Caco-2 (cell line): ENCODE data around the gene GP1BB. TPM values are rescaled to one million over a fixed set of nuclear protein-coding genes. Genes with fewer than 3 reads are reported as not detected.

Experiments used
- BruUV-seq: library from RNA; stranded (reverse); fragments of 400-500 nt; replicated peaks from 2 replicates; lab custom pipeline; 2021; lab: Mats Ljungman, UMichigan
- CTCF ChIA-PET: fragments of 300-600 bp; sonication (Branson Sonifier 250); formaldehyde crosslinking; loops from one replicate; lab custom pipeline; 2022; ENCODE audit warnings: antibody characterized with exemption; lab: Charles Lee
- POLR2A ChIA-PET: fragments of 300-600 bp; sonication (Branson Sonifier 250); formaldehyde crosslinking; loops from one replicate; lab custom pipeline; 2022; ENCODE audit warnings: antibody characterized with exemption; lab: Charles Lee
- DNase-seq, 2 experiments: peaks; one replicate each; pipeline versions ENCODE4 v3.0.0 to v3.0.0-alpha.2; 2020 to 2022
- H3K27me3 ChIP-seq: replicated peaks from 2 replicates; pipeline ENCODE4 v1.6.0; 2011; ENCODE audit warnings: low read length; ENCODE audit not compliant: control insufficient read depth, insufficient read depth
- H3K36me3 ChIP-seq: 2 replicates; pipeline ENCODE4 v1.5.1; 2011; ENCODE audit warnings: low read length; ENCODE audit not compliant: control insufficient read depth, insufficient read depth
- H3K4me1 ChIP-seq: fragments of 250-450 bp; sonication (Bioruptor Pico); 2 replicates; pipeline ENCODE4 v1.5.1; 2020; ENCODE audit warnings: mild to moderate bottlenecking
- H3K4me3 ChIP-seq: 2 replicates; pipeline ENCODE4 v1.5.1; 2011; ENCODE audit warnings: low read depth, mild to moderate bottlenecking, control low read depth, low read length
- H3K9me3 ChIP-seq: fragments of 250-450 bp; sonication (Bioruptor Pico); 2 replicates; pipeline ENCODE4 v1.5.1; 2020; ENCODE audit warnings: mild to moderate bottlenecking, moderate library complexity
- H3K27ac Mint-ChIP-seq: one replicate; pipeline ENCODE4 v1.8.0; 2022; ENCODE audit warnings: mixed read lengths; ENCODE audit not compliant: unreplicated experiment
- H3K27me3 Mint-ChIP-seq: one replicate; pipeline ENCODE4 v1.8.0; 2022; ENCODE audit warnings: mixed read lengths; ENCODE audit not compliant: insufficient read depth, unreplicated experiment
- H3K36me3 Mint-ChIP-seq: one replicate; pipeline ENCODE4 v1.8.0; 2022; ENCODE audit warnings: mild to moderate bottlenecking, mixed read lengths; ENCODE audit not compliant: insufficient read depth, unreplicated experiment
- H3K4me1 Mint-ChIP-seq: one replicate; pipeline ENCODE4 v1.8.0; 2022; ENCODE audit warnings: low read depth, mixed read lengths; ENCODE audit not compliant: unreplicated experiment
- H3K4me3 Mint-ChIP-seq: one replicate; pipeline ENCODE4 v1.8.0; 2022; ENCODE audit warnings: mild to moderate bottlenecking, moderate library complexity, mixed read lengths; ENCODE audit not compliant: unreplicated experiment
- H3K9me3 Mint-ChIP-seq: one replicate; pipeline ENCODE4 v1.8.0; 2022; ENCODE audit warnings: mixed read lengths; ENCODE audit not compliant: unreplicated experiment
- CTCF ChIP-seq, 2 experiments: fragments of 200-600 bp in 1 of 2; IDR thresholded peaks; 1 replicate in 1 of 2; 2 replicates in 1 of 2; pipeline versions ENCODE4 v1.5.1 to v1.8.0; 2011 to 2022; ENCODE audit warnings: antibody characterized with exemption in 1 of 2, control low read depth in 1 of 2, inconsistent platforms in 1 of 2, low read depth in 1 of 2, low read length in 1 of 2, mild to moderate bottlenecking in 1 of 2, moderate library complexity in 1 of 2; ENCODE audit not compliant: insufficient read depth in 1 of 2, severe bottlenecking in 1 of 2, unreplicated experiment in 1 of 2
- intact Hi-C: fragments of 100-400 bp; cut with micrococcal nuclease; formaldehyde crosslinking; loops from one replicate; pipeline ENCODE4 v1.10.0; 2022; ENCODE audit not compliant: unreplicated experiment
- total RNA-seq: library from RNA; stranded (reverse); gene quantifications from 2 replicates; pipeline ENCODE4 v1.2.3, GENCODE V29; 2022

GP1BB gene
- total RNA-seq, 1 experiment from 2014 or later = 1.0 TPM

DNA sequence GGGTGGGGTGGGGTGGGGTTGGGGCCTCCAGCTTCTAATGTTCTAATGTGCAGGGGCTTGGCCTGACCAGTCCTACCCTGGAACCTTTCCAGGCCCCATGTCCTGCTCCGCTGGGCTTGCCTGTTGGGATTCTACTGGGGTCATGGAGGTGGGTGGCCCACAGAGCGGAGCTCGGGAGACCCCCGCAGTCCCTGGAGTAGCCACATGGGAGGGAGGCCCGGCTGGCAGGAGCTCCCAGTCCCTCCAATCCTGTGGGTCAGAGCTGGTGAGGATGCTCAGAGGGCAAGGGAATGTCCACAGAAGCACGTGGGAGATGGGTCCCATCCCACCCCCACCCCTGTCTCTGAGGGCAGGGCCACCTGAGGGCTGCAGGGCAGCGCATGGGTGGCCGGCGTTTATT is 6.2 kb upstream of the GP1BB start:
- Mint-ChIP-seq H3K9me3 (no peaks in the 10 kb centered on the region), H3K27ac (no peak overlapping the region), H3K27me3 (peaks cover 4% of the 10 kb centered on the region), H3K4me3 (peak overlapping the region; percentile 70), H3K36me3 (no peaks in the 10 kb centered on the region), H3K4me1 (no peaks in the 10 kb centered on the region)
- intact Hi-C loops = loop anchor here (5.0 to 10.0 kb wide), 2 partner anchors 35 to 82 kb away; no protein-coding TSS in a partner anchor
- Histone ChIP-seq H3K27me3 (no peaks in the 10 kb centered on the region), H3K4me1 (peaks cover 7% of the 10 kb centered on the region; the same call in 1 of the 2 replicates), H3K9me3 (no peaks in the 10 kb centered on the region), H3K4me3 (no peak overlapping the region), H3K36me3 (no peaks in the 10 kb centered on the region)
- no TSS peak for BruUV-seq
- no peak for TF ChIP-seq CTCF (IDR thresholded peaks at IDR 0.05; ENCODE audit: insufficient read depth in 1 of 2, low read depth in 1 of 2, low read length in 1 of 2, severe bottlenecking in 1 of 2, unreplicated experiment in 1 of 2)
- no peak for DNase-seq
- POLR2A ChIA-PET = no interaction called here
- CTCF ChIA-PET = interaction anchor here (0.6 to 0.8 kb wide), 2 partner anchors 13 to 28 kb away, joined by 3 to 4 read pairs; no protein-coding TSS in a partner anchor

GRCh38 chr22:19717691-19718455 is 5.5 kb upstream of the GP1BB start:
- no peaks in the 10 kb centered on the region for H3K27me3 Mint-ChIP-seq

More at GRCh38 chr22:19717691-19718455, 5.5 kb upstream of the GP1BB start:
- no peaks in the 10 kb centered on the region for H3K27me3 ChIP-seq
- no peaks in the 10 kb centered on the region for H3K36me3 Mint-ChIP-seq
- peak overlapping the region; percentile 56 for H3K4me3 ChIP-seq
- H3K9me3 Mint-ChIP-seq = no peaks in the 10 kb centered on the region
- CTCF ChIA-PET = interaction anchor here (0.8 kb wide), 1 partner anchor 13 kb away, joined by 4 read pairs; no protein-coding TSS in a partner anchor
- peak; percentile 81 to 93 for TF ChIP-seq CTCF (IDR thresholded peaks at IDR 0.05; ENCODE audit: insufficient read depth in 1 of 2, low read depth in 1 of 2, low read length in 1 of 2, severe bottlenecking in 1 of 2, unreplicated experiment in 1 of 2)
- intact Hi-C loops = loop anchor here (5.0 to 10.0 kb wide), 2 partner anchors 36 to 83 kb away; no protein-coding TSS in a partner anchor
- peak in 1 of 2 experiments; percentile 85 for DNase-seq
- H3K36me3 ChIP-seq = no peaks in the 10 kb centered on the region
- peaks cover 7% of the 10 kb centered on the region for H3K4me1 ChIP-seq
- no peak overlapping the region for H3K27ac Mint-ChIP-seq
- H3K9me3 ChIP-seq = no peaks in the 10 kb centered on the region
- H3K4me3 Mint-ChIP-seq = peak overlapping the region; percentile 70
- no TSS peak for BruUV-seq
- POLR2A ChIA-PET = no interaction called here
- H3K4me1 Mint-ChIP-seq = no peaks in the 10 kb centered on the region
